HG03460 (cell line): Measurements from ENCODE around the gene CHST1.
A peak's percentile ranks its signal among the peaks of the same experiment; 100 is the strongest.

Experiments used
- ATAC-seq: cut with Tn5 transposase; IDR thresholded peaks from one replicate; pipeline ENCODE4 v1.9.1; 2021; ENCODE audit not compliant: unreplicated experiment

The CHST1 gene

GRCh38 chr11:45665206-45665932 is at the start of gene CHST1:
CHST1 (minus strand) TSS chr11:45665622; CDS start chr11:45650923, 14,699 bp downstream.
- no peak for ATAC-seq

GRCh38 chr11:45713573-45713972 is 48.2 kb upstream of the CHST1 start:
- no peak for ATAC-seq

GRCh38 chr11:45710561-45710960 is 45.1 kb upstream of the CHST1 start:
- ATAC-seq = no peak

GRCh38 chr11:45708887-45709663 is 43.7 kb upstream of the CHST1 start:
- ATAC-seq = no peak

- ATAC-seq = no peak
Measured at GRCh38 chr11:45704635-45705034, 39.2 kb upstream of the CHST1 start.

- no peak for ATAC-seq
Measured at GRCh38 chr11:45704133-45704532, 38.7 kb upstream of the CHST1 start.

- ATAC-seq = no peak
Measured at GRCh38 chr11:45702511-45702910, 37.1 kb upstream of the CHST1 start.

GRCh38 chr11:45698777-45699497 is 33.5 kb upstream of the CHST1 start:
- ATAC-seq = no peak

GRCh38 chr11:45692808-45693453 is 27.5 kb upstream of the CHST1 start:
- no peak for ATAC-seq

- ATAC-seq = no peak
Measured at GRCh38 chr11:45688472-45689033, 23.1 kb upstream of the CHST1 start.

- ATAC-seq = no peak
Measured at GRCh38 chr11:45687836-45688235, 22.4 kb upstream of the CHST1 start.

- ATAC-seq = no peak
Measured at GRCh38 chr11:45685964-45686537, 20.6 kb upstream of the CHST1 start.

GRCh38 chr11:45684440-45684839 is 19.0 kb upstream of the CHST1 start:
- no peak for ATAC-seq

GRCh38 chr11:45683271-45684058 is 18.0 kb upstream of the CHST1 start:
- ATAC-seq = no peak

GRCh38 chr11:45679806-45680205 is 14.4 kb upstream of the CHST1 start:
- ATAC-seq = no peak

GRCh38 chr11:45678976-45679375 is 13.6 kb upstream of the CHST1 start:
- no peak for ATAC-seq

- no peak for ATAC-seq
Measured at GRCh38 chr11:45677770-45678512, 12.5 kb upstream of the CHST1 start.

- peak; percentile 83 for ATAC-seq
Measured at GRCh38 chr11:45676522-45677095, 11.2 kb upstream of the CHST1 start.

GRCh38 chr11:45675646-45676045 is 10.2 kb upstream of the CHST1 start:
- ATAC-seq = no peak
